Activated naive CD8-positive, alpha-beta T cell treated with anti-CD3 and anti-CD28 coated beads, Interleukin-2, amount 50 U/mL, for 16 hours (primary cell): ENCODE data around the gene WBP1.
A peak's percentile ranks its signal among the peaks of the same experiment; 100 is the strongest.
"Not testable (repeated sequence)": the region's sequence is repeated elsewhere in the genome, so short reads cannot be mapped to it uniquely, and the experiment has no call there.

Source experiments
- DNase-seq: peaks from one replicate; pipeline ENCODE4 v3.0.0-alpha.2; 2020; ENCODE audit warnings: low read depth, low spot score

Gene WBP1

GRCh38 chr2:74454654-74455511, 3.4 kb upstream of the WBP1 start, which contains the start of gene INO80B:
Gene INO80B, plus strand, starts transcription at chr2:74455087. Its CDS starts 30 bp downstream, at chr2:74455117.
- DNase-seq, result peak; percentile 91

- no peak for DNase-seq
Observed at GRCh38 chr2:74457129-74457548, 1.1 kb upstream of the WBP1 start.

GRCh38 chr2:74457549-74458131, 598 bp upstream of the WBP1 start:
- peak; percentile 63 for DNase-seq

GRCh38 chr2:74458938-74459363, 713 bp downstream of the WBP1 start:
- DNase-seq, result no peak

- DNase-seq, result not testable (repeated sequence)
Observed at GRCh38 chr2:74459503-74460118, 1.4 kb downstream of the WBP1 start.

- DNase-seq, result not testable (repeated sequence)
Observed at GRCh38 chr2:74460187-74460586, 1.9 kb downstream of the WBP1 start.

GRCh38 chr2:74461187-74462053, 3.2 kb downstream of the WBP1 start:
- no peak for DNase-seq

GRCh38 chr2:74462054-74462785, 4.0 kb downstream of the WBP1 start:
- DNase-seq, result no peak

- DNase-seq, result no peak
Observed at GRCh38 chr2:74462786-74463105, 4.5 kb downstream of the WBP1 start.

GRCh38 chr2:74464406-74464805, 6.2 kb downstream of the WBP1 start:
- no peak for DNase-seq

- not testable (repeated sequence) for DNase-seq
Observed at GRCh38 chr2:74470742-74471141, 12.5 kb downstream of the WBP1 start.

GRCh38 chr2:74471332-74472065, 13.3 kb downstream of the WBP1 start:
- DNase-seq, result no peak

- DNase-seq, result peak; percentile 93
Observed at GRCh38 chr2:74472086-74472944, 14.1 kb downstream of the WBP1 start, which contains the start of gene MRPL53. Gene MRPL53, minus strand, starts transcription at chr2:74472680. Its CDS starts 20 bp downstream, at chr2:74472660.

GRCh38 chr2:74472945-74473258, 14.7 kb downstream of the WBP1 start:
- no peak for DNase-seq

- DNase-seq, result no peak
Observed at GRCh38 chr2:74474481-74474880, 16.2 kb downstream of the WBP1 start.

- DNase-seq, result no peak
Observed at GRCh38 chr2:74474899-74475298, 16.7 kb downstream of the WBP1 start.

GRCh38 chr2:74481431-74481830, 23.2 kb downstream of the WBP1 start:
- no peak for DNase-seq

- no peak for DNase-seq
Observed at GRCh38 chr2:74481961-74482800, 23.9 kb downstream of the WBP1 start.
